ENCODE measurements around the gene VWC2L.

- TF ChIP-seq CTCF (IDR thresholded peaks at IDR 0.05) (no peak), POLR2A (IDR thresholded peaks at IDR 0.05) (no peak)
Observed at GRCh38 chr2:214386720-214387119, 24.1 kb upstream of the VWC2L start.

All from esophagus squamous epithelium (tissue), 4 donors.